Measurements from ENCODE around the gene PXN.

DNA sequence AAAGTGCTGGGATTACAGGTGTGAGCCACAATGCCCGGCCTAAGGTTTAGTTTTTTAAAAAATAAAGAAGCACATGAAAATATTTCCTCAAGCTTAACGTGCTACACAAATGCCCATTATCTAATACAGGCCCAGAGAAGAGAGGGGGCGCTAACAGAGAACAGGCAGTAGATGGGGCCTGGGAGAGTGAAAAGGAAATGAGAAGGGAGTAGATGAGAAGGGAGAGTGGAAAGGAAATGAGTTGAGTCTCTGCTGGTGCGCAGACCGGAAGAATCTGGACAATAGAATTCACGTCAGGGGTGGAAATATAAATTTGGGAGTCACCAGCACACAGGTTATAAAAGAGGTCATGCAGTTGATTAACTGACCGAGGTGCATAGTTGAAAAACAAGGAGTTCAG is 10.7 kb downstream of the PXN start:
- TF ChIP-seq, protein P1, sequence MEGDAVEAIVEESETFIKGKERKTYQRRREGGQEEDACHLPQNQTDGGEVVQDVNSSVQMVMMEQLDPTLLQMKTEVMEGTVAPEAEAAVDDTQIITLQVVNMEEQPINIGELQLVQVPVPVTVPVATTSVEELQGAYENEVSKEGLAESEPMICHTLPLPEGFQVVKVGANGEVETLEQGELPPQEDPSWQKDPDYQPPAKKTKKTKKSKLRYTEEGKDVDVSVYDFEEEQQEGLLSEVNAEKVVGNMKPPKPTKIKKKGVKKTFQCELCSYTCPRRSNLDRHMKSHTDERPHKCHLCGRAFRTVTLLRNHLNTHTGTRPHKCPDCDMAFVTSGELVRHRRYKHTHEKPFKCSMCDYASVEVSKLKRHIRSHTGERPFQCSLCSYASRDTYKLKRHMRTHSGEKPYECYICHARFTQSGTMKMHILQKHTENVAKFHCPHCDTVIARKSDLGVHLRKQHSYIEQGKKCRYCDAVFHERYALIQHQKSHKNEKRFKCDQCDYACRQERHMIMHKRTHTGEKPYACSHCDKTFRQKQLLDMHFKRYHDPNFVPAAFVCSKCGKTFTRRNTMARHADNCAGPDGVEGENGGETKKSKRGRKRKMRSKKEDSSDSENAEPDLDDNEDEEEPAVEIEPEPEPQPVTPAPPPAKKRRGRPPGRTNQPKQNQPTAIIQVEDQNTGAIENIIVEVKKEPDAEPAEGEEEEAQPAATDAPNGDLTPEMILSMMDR (conservative IDR thresholded peaks at IDR 0.05 in 1 of 2, IDR thresholded peaks at IDR 0.05 in 1 of 2; ENCODE audit: extremely low read depth in 1 of 2, insufficient read depth in 1 of 2, low read depth in 1 of 2, low read length in 2 of 2): no peak
- TF ChIP-seq EZH2 (IDR thresholded peaks at IDR 0.05; ENCODE audit: borderline replicate concordance, low read length): no peak
